SU-DHL-6 (cell line): ENCODE data around the gene GPATCH8.

Source experiments
- H2AFZ ChIP-seq: fragments of 200-600 bp; sonication (generic); 2 replicates; pipeline ENCODE4 v1.6.1; 2014; ENCODE audit warnings: low read depth, mild to moderate bottlenecking, moderate library complexity, mixed read lengths, antibody characterized with exemption, low read length; ENCODE audit not compliant: severe bottlenecking
- H3F3A ChIP-seq: fragments of 200-600 bp; shearing (Covaris generic); 2 replicates; pipeline ENCODE4 v1.6.0; 2016; ENCODE audit warnings: antibody characterized with exemption, mild to moderate bottlenecking; ENCODE audit not compliant: insufficient read depth
- H3K27ac ChIP-seq: fragments of 200-600 bp; sonication (generic); 2 replicates; pipeline ENCODE4 v1.5.1; 2016; ENCODE audit warnings: low read depth, mild to moderate bottlenecking, low read length, moderate library complexity, mixed read lengths
- H3K27me3 ChIP-seq: fragments of 200-600 bp; sonication (generic), shearing (Covaris generic); 2 replicates; pipeline ENCODE4 v1.6.0; 2014; ENCODE audit warnings: mild to moderate bottlenecking, low read length
- H3K36me3 ChIP-seq: fragments of 200-600 bp; sonication (generic); 2 replicates; pipeline ENCODE4 v1.6.1; 2014; ENCODE audit warnings: mild to moderate bottlenecking, low read length, mixed read lengths
- H3K4me2 ChIP-seq: fragments of 300-600, 200-600 bp; shearing (Covaris generic), sonication (generic); 2 replicates; pipeline ENCODE4 v1.6.0; 2014; ENCODE audit warnings: low read length, low read depth, mild to moderate bottlenecking; ENCODE audit not compliant: poor library complexity, severe bottlenecking
- H3K4me3 ChIP-seq: fragments of 200-600 bp; sonication (generic); 2 replicates; pipeline ENCODE4 v1.5.1; 2014; ENCODE audit warnings: antibody characterized with exemption, low read length, mild to moderate bottlenecking, mixed read lengths; ENCODE audit not compliant: insufficient read depth, poor library complexity, severe bottlenecking
- H3K79me2 ChIP-seq: fragments of 200-600 bp; sonication (generic); 2 replicates; pipeline ENCODE4 v1.6.1; 2014; ENCODE audit warnings: mild to moderate bottlenecking, low read length, moderate library complexity; ENCODE audit not compliant: insufficient read depth
- H3K9ac ChIP-seq: fragments of 200-600 bp; sonication (generic); 2 replicates; pipeline ENCODE4 v1.7.0; 2014; ENCODE audit warnings: mild to moderate bottlenecking, low read length
- H3K9me2 ChIP-seq: fragments of 200-600 bp; sonication (generic); replicated peaks from 2 replicates; pipeline ENCODE4 v1.6.1; 2014; ENCODE audit warnings: low read length; ENCODE audit not compliant: insufficient read depth
- H3K9me3 ChIP-seq: fragments of 200-600 bp; sonication (generic); 2 replicates; pipeline ENCODE4 v1.6.1; 2014; ENCODE audit warnings: low read length, mixed read lengths; ENCODE audit not compliant: insufficient read depth
- H4K20me1 ChIP-seq: fragments of 200-600 bp; sonication (generic); 2 replicates; pipeline ENCODE4 v1.6.1; 2014; ENCODE audit warnings: low read depth, mild to moderate bottlenecking, antibody characterized with exemption, low read length, moderate library complexity, mixed read lengths
- EZH2phosphoT487 ChIP-seq: fragments of 200-600 bp; sonication (generic), shearing (Covaris generic); conservative IDR thresholded peaks from 2 replicates; pipeline ENCODE4 v1.6.1; 2018; ENCODE audit warnings: mild to moderate bottlenecking, antibody characterized with exemption, low read length, moderate library complexity, mixed read lengths
- TF ChIP-seq, protein P1 (sequence below): fragments of 200-600 bp; sonication (generic); IDR thresholded peaks from one replicate; pipeline ENCODE4 v1.5.1; 2017; ENCODE audit warnings: antibody characterized with exemption, mild to moderate bottlenecking, low read length, moderate library complexity; ENCODE audit not compliant: insufficient read depth, poor library complexity, severe bottlenecking

GPATCH8 gene

DNA sequence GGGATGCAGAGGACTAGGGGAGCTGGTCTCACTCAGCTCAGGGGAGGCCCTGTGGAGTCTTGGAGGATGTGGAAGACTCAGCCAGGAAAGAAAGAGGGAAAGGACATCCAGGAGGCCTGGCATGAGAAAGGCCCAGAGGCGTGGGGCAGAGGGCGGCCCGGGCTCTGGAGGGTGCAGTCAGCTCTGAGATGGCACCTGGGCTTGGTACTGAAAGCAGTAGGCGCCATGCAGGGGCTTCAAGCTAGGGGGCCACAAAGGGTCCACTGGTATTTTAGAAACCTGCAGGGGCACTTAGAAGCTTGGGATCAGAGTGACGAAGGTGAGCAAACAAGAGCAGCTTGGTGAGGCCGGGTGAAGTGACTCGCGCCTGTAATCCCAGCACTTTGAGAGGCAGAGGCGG lies 145.1 kb downstream of the GPATCH8 start:
- no peak for TF ChIP-seq EZH2phosphoT487
- TF ChIP-seq, protein P1, sequence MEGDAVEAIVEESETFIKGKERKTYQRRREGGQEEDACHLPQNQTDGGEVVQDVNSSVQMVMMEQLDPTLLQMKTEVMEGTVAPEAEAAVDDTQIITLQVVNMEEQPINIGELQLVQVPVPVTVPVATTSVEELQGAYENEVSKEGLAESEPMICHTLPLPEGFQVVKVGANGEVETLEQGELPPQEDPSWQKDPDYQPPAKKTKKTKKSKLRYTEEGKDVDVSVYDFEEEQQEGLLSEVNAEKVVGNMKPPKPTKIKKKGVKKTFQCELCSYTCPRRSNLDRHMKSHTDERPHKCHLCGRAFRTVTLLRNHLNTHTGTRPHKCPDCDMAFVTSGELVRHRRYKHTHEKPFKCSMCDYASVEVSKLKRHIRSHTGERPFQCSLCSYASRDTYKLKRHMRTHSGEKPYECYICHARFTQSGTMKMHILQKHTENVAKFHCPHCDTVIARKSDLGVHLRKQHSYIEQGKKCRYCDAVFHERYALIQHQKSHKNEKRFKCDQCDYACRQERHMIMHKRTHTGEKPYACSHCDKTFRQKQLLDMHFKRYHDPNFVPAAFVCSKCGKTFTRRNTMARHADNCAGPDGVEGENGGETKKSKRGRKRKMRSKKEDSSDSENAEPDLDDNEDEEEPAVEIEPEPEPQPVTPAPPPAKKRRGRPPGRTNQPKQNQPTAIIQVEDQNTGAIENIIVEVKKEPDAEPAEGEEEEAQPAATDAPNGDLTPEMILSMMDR: no peak

DNA sequence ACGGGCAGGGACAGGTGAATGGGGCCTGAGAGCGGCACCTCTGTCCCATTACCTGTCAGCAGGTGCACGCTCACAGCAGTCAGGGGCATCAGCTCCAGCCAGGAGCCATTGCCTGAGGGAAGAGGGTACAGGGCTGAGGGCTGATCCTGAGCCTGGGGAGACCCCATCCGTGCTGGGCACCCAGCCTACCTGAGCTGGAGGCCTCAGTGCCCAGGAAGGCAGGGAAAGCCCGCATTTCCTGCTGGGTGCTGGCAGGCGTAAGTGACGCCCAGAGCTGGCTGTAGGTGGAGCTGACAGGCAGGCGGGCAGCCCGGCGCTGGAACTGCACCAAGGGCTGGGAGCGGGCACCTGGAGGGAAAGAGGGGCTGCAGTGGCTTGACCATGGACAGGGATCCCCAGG lies 147.0 kb downstream of the GPATCH8 start:
- no peaks in the 10 kb centered on the region for H3K27me3 ChIP-seq
- H3K36me3 ChIP-seq: no peaks in the 10 kb centered on the region
- H3F3A ChIP-seq: peaks cover 6% of the 10 kb centered on the region; the same call in 1 of the 2 replicates
- no peak overlapping the region for H2AFZ ChIP-seq
- H3K27ac ChIP-seq: no peak overlapping the region
- no peak overlapping the region for H3K4me2 ChIP-seq
- H3K9ac ChIP-seq: no peak overlapping the region
- TF ChIP-seq, protein P1: no peak
- TF ChIP-seq EZH2phosphoT487: no peak
- H4K20me1 ChIP-seq: no peaks in the 10 kb centered on the region
- no peaks in the 10 kb centered on the region; the same call in 1 of the 2 replicates for H3K79me2 ChIP-seq
- no peak overlapping the region for H3K4me3 ChIP-seq
- no peaks in the 10 kb centered on the region for H3K9me2 ChIP-seq
- H3K9me3 ChIP-seq: no peaks in the 10 kb centered on the region

More for the DNA sequence above, 145.1 kb downstream of the GPATCH8 start:
- Histone ChIP-seq H3F3A (peaks cover 3% of the 10 kb centered on the region; the same call in 1 of the 2 replicates), H3K9ac (no peak overlapping the region), H2AFZ (no peak overlapping the region), H3K4me2 (no peak overlapping the region), H3K4me3 (no peak overlapping the region), H4K20me1 (no peaks in the 10 kb centered on the region), H3K27ac (no peak overlapping the region), H3K9me2 (no peaks in the 10 kb centered on the region), H3K79me2 (no peaks in the 10 kb centered on the region; the same call in 1 of the 2 replicates), H3K27me3 (no peaks in the 10 kb centered on the region), H3K36me3 (no peaks in the 10 kb centered on the region), H3K9me3 (no peaks in the 10 kb centered on the region)

DNA sequence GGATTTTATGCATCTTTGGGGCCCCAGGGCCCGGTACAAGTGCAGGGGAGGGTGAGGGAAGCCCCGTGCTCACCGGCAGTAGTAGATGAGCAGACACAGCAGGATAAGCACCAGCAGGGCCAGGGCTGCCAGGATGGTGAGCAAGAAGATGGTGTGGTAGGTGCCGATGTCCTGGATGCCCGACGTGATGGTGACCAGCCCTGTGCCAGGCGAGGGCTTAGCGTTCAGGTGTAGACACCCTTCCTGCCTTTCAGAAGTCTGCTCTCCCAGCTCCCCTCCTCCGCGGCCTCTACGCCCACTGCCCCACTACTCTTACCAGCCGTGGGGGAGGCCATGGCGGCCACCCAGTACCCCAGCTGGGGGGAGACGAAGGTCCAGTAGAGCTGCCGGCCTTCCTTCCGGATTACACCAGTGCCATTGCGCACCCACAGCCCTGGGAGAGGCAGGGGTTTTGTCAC lies 147.5 kb downstream of the GPATCH8 start:
- Histone ChIP-seq H3K9me3 (no peaks in the 10 kb centered on the region), H3K9ac (no peak overlapping the region), H3K27ac (no peak overlapping the region), H3K36me3 (no peaks in the 10 kb centered on the region), H3F3A (peaks cover 6% of the 10 kb centered on the region; the same call in 1 of the 2 replicates), H3K4me3 (no peak overlapping the region), H3K4me2 (no peak overlapping the region), H3K79me2 (no peaks in the 10 kb centered on the region; the same call in 1 of the 2 replicates), H3K27me3 (no peaks in the 10 kb centered on the region), H3K9me2 (no peaks in the 10 kb centered on the region), H2AFZ (no peak overlapping the region), H4K20me1 (no peaks in the 10 kb centered on the region)
- TF ChIP-seq, protein P1: no peak
- TF ChIP-seq EZH2phosphoT487: no peak
